Right ventricle myocardium superior (tissue), 1 donor: ENCODE measurements around the gene COX20. TPM values are rescaled to one million over a fixed set of nuclear protein-coding genes. Genes with fewer than 3 reads are reported as not detected.

Experiments
- total RNA-seq: library from RNA; stranded (reverse); fragmentation: NEBNext Ultra II Directional; extraction: Animal tissue kit (Norgen Biotek cat#: 25700); gene quantifications from one replicate; pipeline ENCODE4 v1.2.1, GENCODE V29; 2021
- donor health status: DM: no; HTN: yes; CAD: no; lungs with severe emphysema.

COX20 gene
- total RNA-seq, 1 donor from 2014 or later = 68.7 TPM

Other genes starting within 250 kb of the COX20 start
- gene DESI2, start 182.5 kb upstream of the COX20 start, total RNA-seq = 19.8 TPM
- gene HNRNPU, start 28.9 kb downstream of the COX20 start, total RNA-seq = 164 TPM